K562 (cell line): ENCODE results near the gene MGAT1. TPM values are rescaled to one million over a fixed set of nuclear protein-coding genes. Genes with fewer than 3 reads are reported as not detected.

Experiments used
- ATAC-seq: fragments of 200-7000 bp; cut with Tn5 transposase; 3 replicates; pipeline ENCODE4 v1.9.1; 2020; ENCODE audit warnings: moderate library complexity
- BruUV-seq: library from RNA; stranded (reverse); fragments of 400-500 nt; replicated peaks from 2 replicates; lab custom pipeline; 2021; lab: Mats Ljungman, UMichigan
- CTCF ChIA-PET: fragments of 300-600 bp; formaldehyde crosslinking; extraction: SDS; loops from one replicate; lab custom pipeline; 2021; ENCODE audit warnings: low intra/inter-chr PET ratio; lab: Yijun Ruan, JAX
- POLR2A ChIA-PET: fragments of 300-600, 350-650 bp; sonication (Branson Sonifier 250); formaldehyde crosslinking; extraction: SDS; loops from one replicate; lab custom pipeline; 2021; ENCODE audit warnings: antibody characterized with exemption, inconsistent platforms; lab: Yijun Ruan, JAX
- DNase-seq, 4 experiments: peaks; one replicate each; pipeline versions ENCODE4 v3.0.0 to v3.0.0-alpha.2; 2011 to 2018; ENCODE audit warnings: low spot score in 3 of 4, mixed read lengths in 3 of 4; ENCODE audit errors: extremely low read depth in 1 of 4
- FAIRE-seq: peaks from 2 replicates; lab custom pipeline; 2011; peaks lifted over from hg19 to GRCh38; lab: Jason Lieb, UNC
- H2AFZ ChIP-seq: 2 replicates; pipeline ENCODE4 v1.6.0; 2011; ENCODE audit warnings: low read depth, low read length, control low read depth, inconsistent platforms
- H3K27ac ChIP-seq: fragments of 200-600 bp; 3 replicates; pipeline ENCODE4 v1.8.0; 2011; ENCODE audit warnings: low read depth, mild to moderate bottlenecking, control low read depth, inconsistent platforms, low read length, moderate library complexity, mixed read lengths; ENCODE audit errors: extremely low read depth
- H3K27me3 ChIP-seq, 2 experiments: fragments of 300-600 bp in 1 of 2; 2 replicates in 1 of 2; 3 replicates in 1 of 2; pipeline versions ENCODE4 v1.6.0 to v1.8.0; 2011; ENCODE audit warnings: inconsistent platforms in 2 of 2, low read length in 2 of 2, mild to moderate bottlenecking in 1 of 2, mixed read lengths in 1 of 2, moderate library complexity in 1 of 2; ENCODE audit not compliant: control insufficient read depth in 2 of 2, insufficient read depth in 2 of 2
- H3K36me3 ChIP-seq: fragments of 300-600 bp; 3 replicates; pipeline ENCODE4 v1.8.0; 2011; ENCODE audit warnings: mild to moderate bottlenecking, low read length, inconsistent platforms; ENCODE audit not compliant: control insufficient read depth, insufficient read depth
- H3K4me1 ChIP-seq, 2 experiments: fragments of 200-600 bp in 1 of 2; replicated peaks in 1 of 2; 2 replicates in 1 of 2; 3 replicates in 1 of 2; pipeline versions ENCODE4 v1.5.1 to v1.8.0; 2011; ENCODE audit warnings: inconsistent platforms in 2 of 2, low read length in 2 of 2, mild to moderate bottlenecking in 1 of 2, mixed read lengths in 1 of 2, moderate library complexity in 1 of 2; ENCODE audit not compliant: control insufficient read depth in 2 of 2, insufficient read depth in 2 of 2
- H3K4me2 ChIP-seq: 2 replicates; pipeline ENCODE4 v1.6.1; 2011; ENCODE audit warnings: low read length, control low read depth, inconsistent platforms, mixed read lengths; ENCODE audit not compliant: insufficient read depth
- H3K4me3 ChIP-seq: fragments of 200-600 bp; sonication (generic), shearing (Covaris generic); 2 replicates; pipeline ENCODE4 v1.5.1; 2016; ENCODE audit warnings: control low read depth, inconsistent platforms
- H3K79me2 ChIP-seq: fragments of 200-600 bp; 3 replicates; pipeline ENCODE4 v1.8.0; 2011; ENCODE audit warnings: low read length, inconsistent platforms; ENCODE audit not compliant: control insufficient read depth, insufficient read depth
- H3K9ac ChIP-seq, 2 experiments: 2 replicates each; pipeline versions ENCODE4 v1.6.0 to v1.6.1; 2011; ENCODE audit warnings: low read depth in 2 of 2, low read length in 2 of 2, control low read depth in 1 of 2, inconsistent platforms in 1 of 2, mild to moderate bottlenecking in 1 of 2, mixed read lengths in 1 of 2; ENCODE audit not compliant: insufficient read depth in 1 of 2
- H3K9me1 ChIP-seq: one replicate; pipeline ENCODE4 v1.6.0; 2011; ENCODE audit warnings: inconsistent platforms, mild to moderate bottlenecking, low read length, moderate library complexity; ENCODE audit not compliant: control insufficient read depth, insufficient read depth
- H3K9me3 ChIP-seq: replicated peaks from 2 replicates; pipeline ENCODE4 v1.5.1; 2011; ENCODE audit warnings: low read depth, low read length, inconsistent platforms; ENCODE audit not compliant: control insufficient read depth, insufficient read depth
- H4K20me1 ChIP-seq: replicated peaks from 2 replicates; pipeline ENCODE4 v1.6.1; 2011; ENCODE audit warnings: low read length, inconsistent platforms, mixed read lengths; ENCODE audit not compliant: control insufficient read depth, insufficient read depth
- CEBPZ ChIP-seq: fragments of 150-350 bp; IDR thresholded peaks from 2 replicates; pipeline ENCODE4 v1.6.1; 2014; ENCODE audit warnings: low read depth, mild to moderate bottlenecking, low read length, borderline replicate concordance
- KDM1A ChIP-seq, 2 experiments: fragments of 450-650 bp; IDR thresholded peaks; 2 replicates each; pipeline ENCODE4 v1.6.1; 2016; ENCODE audit warnings: mild to moderate bottlenecking in 2 of 2
- KLF6 ChIP-seq: fragments of 250-450 bp; sonication (Bioruptor Pico); IDR thresholded peaks from 2 replicates; pipeline ENCODE4 v1.4.0; 2020; ENCODE audit warnings: mild to moderate bottlenecking, moderate library complexity, borderline replicate concordance
- SPI1 ChIP-seq: IDR thresholded peaks from 2 replicates; pipeline ENCODE4 v1.6.1; 2011; ENCODE audit warnings: low read depth, low read length, control low read depth, borderline replicate concordance
- ZBED1 ChIP-seq: IDR thresholded peaks from 2 replicates; pipeline ENCODE4 v1.6.1; 2014
- ZNF431 ChIP-seq: sonication (generic); formaldehyde crosslinking; IDR thresholded peaks from 2 replicates; pipeline ENCODE4 v1.8.0; 2022; ENCODE audit warnings: mild to moderate bottlenecking, missing genetic modification reagents
- ZNF717 ChIP-seq: fragments of 250-450 bp; sonication (Bioruptor Pico); IDR thresholded peaks from 2 replicates; pipeline ENCODE4 v1.5.0; 2021
- WGBS: fragments of 100-300 bp; shearing (Covaris generic); methylation state at CpG from one replicate; pipeline ENCODE4 v1.1.6; 2016; ENCODE audit warnings: low coverage, mixed read lengths; ENCODE audit not compliant: insufficient coverage; ENCODE audit errors: missing lambda C conversion rate; 5-methylcytosine and 5-hydroxymethylcytosine counted together
- in situ Hi-C: fragments of 300-500 bp; cut with MboI; formaldehyde crosslinking; loops from 4 replicates; pipeline ENCODE4 v1.15.0; 2018; ENCODE audit warnings: inconsistent platforms, mixed read lengths
- intact Hi-C: fragments of 100-400 bp; cut with micrococcal nuclease; formaldehyde crosslinking; loops from 2 replicates; pipeline ENCODE4 v1.14.2; 2022
- polyA plus RNA-seq, 8 experiments: library from polyadenylated mRNA; depleted of rRNA in 4 of 8; stranded (reverse) in 5 of 8; unstranded in 3 of 8; fragments of >200 nt; fragmentation: Nextera tagmentation in 2 of 8; fragmentation: Illumina TruSeq in 1 of 8; extraction: Ambion mirVana in 2 of 8; extraction: Trizol in 1 of 8; gene quantifications; 2 replicates each; pipeline versions ENCODE4 v1.2.1 to v1.2.3, GENCODE V29; 2011 to 2014; ENCODE audit warnings: inconsistent platforms in 1 of 8, missing spikeins in 1 of 8
- total RNA-seq, 7 experiments: library from RNA; depleted of rRNA in 6 of 7; stranded (reverse); fragments of >200 nt in 6 of 7; fragmentation: Illumina TruSeq in 2 of 7; extraction: Trizol in 2 of 7; gene quantifications; 2 replicates each; pipeline versions ENCODE4 v1.2.1 to v1.2.3, GENCODE V29; 2011 to 2021; ENCODE audit warnings: low replicate concordance in 1 of 7
- TF ChIP-seq, protein P1 (sequence below), 2 experiments: fragments of 450-650 bp; formaldehyde crosslinking in 1 of 2; IDR thresholded peaks; 2 replicates each; pipeline versions ENCODE4 v1.4.0 to v1.6.1; 2014 to 2020; ENCODE audit warnings: mild to moderate bottlenecking in 2 of 2, borderline replicate concordance in 1 of 2, low read depth in 1 of 2
- TF ChIP-seq, protein P2 (sequence below): fragments of 450-650 bp; formaldehyde crosslinking; IDR thresholded peaks from 2 replicates; pipeline ENCODE4 v1.4.0; 2022; ENCODE audit warnings: missing genetic modification characterization

MGAT1 gene
- total and polyA plus RNA-seq, 9 of the 15 experiments (the other 6 are each of a cell fraction or from before 2014, with no cell fraction given), result 3.9 to 82.7 (median 44.5) TPM

DNA sequence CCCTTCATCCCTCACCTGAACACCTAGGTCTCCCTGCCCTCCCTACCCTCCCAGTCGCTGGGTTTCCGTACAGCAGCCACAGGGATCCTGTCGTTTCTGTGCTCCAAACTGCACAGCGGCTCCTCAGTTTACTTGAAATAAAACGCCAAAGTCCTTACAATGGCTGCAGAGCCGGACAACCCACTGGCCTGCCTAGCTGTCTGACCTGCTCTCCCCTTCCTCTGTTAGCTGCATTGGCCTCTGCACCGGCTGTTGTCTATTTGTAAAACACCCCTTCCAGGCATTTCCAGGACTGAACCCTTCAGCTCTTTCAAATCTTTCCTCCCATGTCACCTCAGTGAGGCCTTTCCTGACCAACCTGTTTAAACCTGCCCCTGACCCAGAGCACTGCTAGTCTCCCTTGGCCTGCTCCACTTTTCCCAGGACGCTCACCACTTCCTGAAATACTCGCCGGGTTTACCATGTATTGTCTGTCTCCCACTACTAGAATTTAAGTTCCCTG, 9.1 kb upstream of the MGAT1 start:
- DNase-seq (no peak), FAIRE-seq (peak; percentile 6), ATAC-seq (no peak)
- ChIA-PET POLR2A (interaction anchor here (0.6 to 2.3 kb wide), 3 partner anchors 13 to 93 kb away, joined by 3 to 9 read pairs (median 3); no protein-coding TSS in a partner anchor), CTCF (no interaction called here)
- Histone ChIP-seq H3K79me2 (peaks cover 46% of the 10 kb centered on the region), H3K27ac (peak overlapping the region; percentile 99), H3K4me2 (peak overlapping the region; percentile 93), H3K9ac (peak overlapping the region; percentile 84 to 88), H3K9me3 (no peaks in the 10 kb centered on the region), H3K9me1 (no peaks in the 10 kb centered on the region), H3K4me3 (peak overlapping the region; percentile 68), H3K36me3 (peaks cover 18% of the 10 kb centered on the region; the same call in 2 of the 3 replicates), H4K20me1 (no peaks in the 10 kb centered on the region), H2AFZ (peak overlapping the region; percentile 79), H3K27me3 (no peaks in the 10 kb centered on the region), H3K4me1 (peaks cover 46 to 60% of the 10 kb centered on the region in 2 experiments)
- BruUV-seq, result no TSS peak
- in situ Hi-C loops (no loop called here), intact Hi-C loops (no loop called here)
- WGBS, result 31% methylated on average over 10 of the region's 10 CpGs
- TF ChIP-seq KLF6 (CRISPR knock-in tag) (no peak), CEBPZ (no peak), SPI1 (peak; percentile 59; the same call in 1 of the 2 replicates), ZNF717 (CRISPR knock-in tag) (no peak), KDM1A (IDR thresholded peaks at IDR 0.05) (peak in 1 of 2 experiments; percentile 0; a peak in 1 of 4 replicates), ZBED1 (no peak), ZNF431 (CRISPR knock-in tag) (no peak)
- TF ChIP-seq, protein P1, sequence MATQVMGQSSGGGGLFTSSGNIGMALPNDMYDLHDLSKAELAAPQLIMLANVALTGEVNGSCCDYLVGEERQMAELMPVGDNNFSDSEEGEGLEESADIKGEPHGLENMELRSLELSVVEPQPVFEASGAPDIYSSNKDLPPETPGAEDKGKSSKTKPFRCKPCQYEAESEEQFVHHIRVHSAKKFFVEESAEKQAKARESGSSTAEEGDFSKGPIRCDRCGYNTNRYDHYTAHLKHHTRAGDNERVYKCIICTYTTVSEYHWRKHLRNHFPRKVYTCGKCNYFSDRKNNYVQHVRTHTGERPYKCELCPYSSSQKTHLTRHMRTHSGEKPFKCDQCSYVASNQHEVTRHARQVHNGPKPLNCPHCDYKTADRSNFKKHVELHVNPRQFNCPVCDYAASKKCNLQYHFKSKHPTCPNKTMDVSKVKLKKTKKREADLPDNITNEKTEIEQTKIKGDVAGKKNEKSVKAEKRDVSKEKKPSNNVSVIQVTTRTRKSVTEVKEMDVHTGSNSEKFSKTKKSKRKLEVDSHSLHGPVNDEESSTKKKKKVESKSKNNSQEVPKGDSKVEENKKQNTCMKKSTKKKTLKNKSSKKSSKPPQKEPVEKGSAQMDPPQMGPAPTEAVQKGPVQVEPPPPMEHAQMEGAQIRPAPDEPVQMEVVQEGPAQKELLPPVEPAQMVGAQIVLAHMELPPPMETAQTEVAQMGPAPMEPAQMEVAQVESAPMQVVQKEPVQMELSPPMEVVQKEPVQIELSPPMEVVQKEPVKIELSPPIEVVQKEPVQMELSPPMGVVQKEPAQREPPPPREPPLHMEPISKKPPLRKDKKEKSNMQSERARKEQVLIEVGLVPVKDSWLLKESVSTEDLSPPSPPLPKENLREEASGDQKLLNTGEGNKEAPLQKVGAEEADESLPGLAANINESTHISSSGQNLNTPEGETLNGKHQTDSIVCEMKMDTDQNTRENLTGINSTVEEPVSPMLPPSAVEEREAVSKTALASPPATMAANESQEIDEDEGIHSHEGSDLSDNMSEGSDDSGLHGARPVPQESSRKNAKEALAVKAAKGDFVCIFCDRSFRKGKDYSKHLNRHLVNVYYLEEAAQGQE (IDR thresholded peaks at IDR 0.05; ENCODE audit: borderline replicate concordance), result 0 out of 2 replicates have a peak, but pooled peaks have one; percentile 11
- TF ChIP-seq, protein P1 (CRISPR knock-in tag; IDR thresholded peaks at IDR 0.05; ENCODE audit: low read depth), result no peak
- TF ChIP-seq, protein P2, sequence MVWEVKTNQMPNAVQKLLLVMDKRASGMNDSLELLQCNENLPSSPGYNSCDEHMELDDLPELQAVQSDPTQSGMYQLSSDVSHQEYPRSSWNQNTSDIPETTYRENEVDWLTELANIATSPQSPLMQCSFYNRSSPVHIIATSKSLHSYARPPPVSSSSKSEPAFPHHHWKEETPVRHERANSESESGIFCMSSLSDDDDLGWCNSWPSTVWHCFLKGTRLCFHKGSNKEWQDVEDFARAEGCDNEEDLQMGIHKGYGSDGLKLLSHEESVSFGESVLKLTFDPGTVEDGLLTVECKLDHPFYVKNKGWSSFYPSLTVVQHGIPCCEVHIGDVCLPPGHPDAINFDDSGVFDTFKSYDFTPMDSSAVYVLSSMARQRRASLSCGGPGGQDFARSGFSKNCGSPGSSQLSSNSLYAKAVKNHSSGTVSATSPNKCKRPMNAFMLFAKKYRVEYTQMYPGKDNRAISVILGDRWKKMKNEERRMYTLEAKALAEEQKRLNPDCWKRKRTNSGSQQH (CRISPR knock-in tag), result 0 out of 2 replicates have a peak, but pooled peaks have one; percentile 40
